MM.1S (cell line): ENCODE data around the gene DGAT2.
"Not testable (repeated sequence)": the region's sequence is repeated elsewhere in the genome, so short reads cannot be mapped to it uniquely, and the experiment has no call there.

ENCODE experiments used
- CTCF ChIP-seq: fragments of 300-600 bp; sonication (generic); IDR thresholded peaks from 2 replicates; pipeline ENCODE4 v1.5.1; 2016; ENCODE audit warnings: antibody characterized with exemption, low read length, mixed read lengths
- EZH2 ChIP-seq: fragments of 300-600 bp; sonication (generic); optimal IDR thresholded peaks from 2 replicates; pipeline ENCODE3; 2017; ENCODE audit warnings: low read depth, mild to moderate bottlenecking, antibody characterized with exemption, low read length, mixed read lengths

- not testable (repeated sequence) for TF ChIP-seq CTCF, EZH2
Observed at GRCh38 chr11:75754933-75755332, 13.6 kb upstream of the DGAT2 start.
